Thoracic aorta endothelial cell (primary cell): ENCODE data around the gene SCARB2. TPM values are rescaled to one million over a fixed set of nuclear protein-coding genes. Genes with fewer than 3 reads are reported as not detected.

ENCODE experiments used
- total RNA-seq: library from RNA; depleted of rRNA; stranded (reverse); fragments of >200 nt; gene quantifications from 2 replicates; pipeline ENCODE4 v1.2.3, GENCODE V29; 2012

The SCARB2 gene, protein sequence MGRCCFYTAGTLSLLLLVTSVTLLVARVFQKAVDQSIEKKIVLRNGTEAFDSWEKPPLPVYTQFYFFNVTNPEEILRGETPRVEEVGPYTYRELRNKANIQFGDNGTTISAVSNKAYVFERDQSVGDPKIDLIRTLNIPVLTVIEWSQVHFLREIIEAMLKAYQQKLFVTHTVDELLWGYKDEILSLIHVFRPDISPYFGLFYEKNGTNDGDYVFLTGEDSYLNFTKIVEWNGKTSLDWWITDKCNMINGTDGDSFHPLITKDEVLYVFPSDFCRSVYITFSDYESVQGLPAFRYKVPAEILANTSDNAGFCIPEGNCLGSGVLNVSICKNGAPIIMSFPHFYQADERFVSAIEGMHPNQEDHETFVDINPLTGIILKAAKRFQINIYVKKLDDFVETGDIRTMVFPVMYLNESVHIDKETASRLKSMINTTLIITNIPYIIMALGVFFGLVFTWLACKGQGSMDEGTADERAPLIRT
- total RNA-seq, result 179 and 186 TPM in 2 replicates

DNA sequence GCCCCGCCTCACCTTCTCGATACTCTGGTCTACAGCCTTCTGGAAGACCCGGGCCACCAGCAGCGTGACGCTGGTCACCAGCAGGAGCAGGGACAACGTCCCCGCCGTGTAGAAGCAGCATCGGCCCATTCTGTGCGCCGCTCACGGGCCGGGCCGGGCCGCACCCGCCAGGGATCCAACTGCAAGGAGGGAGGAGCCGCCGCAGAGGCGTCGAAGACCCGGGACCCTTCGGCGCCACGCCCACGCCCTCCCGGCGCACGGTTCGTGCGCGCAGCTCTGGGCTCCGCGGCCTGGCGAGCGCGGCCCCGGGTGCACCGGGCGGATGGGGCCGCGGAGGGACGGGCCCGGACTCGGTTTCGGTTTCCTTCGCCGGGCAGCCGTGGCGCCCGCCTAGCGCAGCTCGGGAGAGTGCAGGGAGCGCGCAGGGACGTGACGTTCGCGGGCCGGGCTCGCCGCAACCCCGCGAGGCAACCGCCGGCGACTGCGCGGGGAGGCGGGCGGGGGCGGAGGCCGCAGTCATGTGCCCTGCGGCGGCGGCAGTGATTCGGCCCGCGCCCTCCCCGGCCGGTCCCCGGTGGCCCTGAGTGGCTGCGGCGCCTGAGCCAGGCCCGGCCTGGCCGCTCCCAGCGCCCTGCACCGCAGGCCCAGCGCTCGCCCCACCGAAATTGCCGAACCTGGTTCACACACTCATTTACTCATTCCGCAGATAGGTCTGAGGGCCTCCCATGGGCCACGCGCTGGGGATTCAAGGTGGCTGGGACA is at the start of gene SCARB2:
SCARB2 (minus strand) TSS at position 410 of the 762 bp plus-strand sequence; CDS start at position 129, 281 bp downstream.

DNA sequence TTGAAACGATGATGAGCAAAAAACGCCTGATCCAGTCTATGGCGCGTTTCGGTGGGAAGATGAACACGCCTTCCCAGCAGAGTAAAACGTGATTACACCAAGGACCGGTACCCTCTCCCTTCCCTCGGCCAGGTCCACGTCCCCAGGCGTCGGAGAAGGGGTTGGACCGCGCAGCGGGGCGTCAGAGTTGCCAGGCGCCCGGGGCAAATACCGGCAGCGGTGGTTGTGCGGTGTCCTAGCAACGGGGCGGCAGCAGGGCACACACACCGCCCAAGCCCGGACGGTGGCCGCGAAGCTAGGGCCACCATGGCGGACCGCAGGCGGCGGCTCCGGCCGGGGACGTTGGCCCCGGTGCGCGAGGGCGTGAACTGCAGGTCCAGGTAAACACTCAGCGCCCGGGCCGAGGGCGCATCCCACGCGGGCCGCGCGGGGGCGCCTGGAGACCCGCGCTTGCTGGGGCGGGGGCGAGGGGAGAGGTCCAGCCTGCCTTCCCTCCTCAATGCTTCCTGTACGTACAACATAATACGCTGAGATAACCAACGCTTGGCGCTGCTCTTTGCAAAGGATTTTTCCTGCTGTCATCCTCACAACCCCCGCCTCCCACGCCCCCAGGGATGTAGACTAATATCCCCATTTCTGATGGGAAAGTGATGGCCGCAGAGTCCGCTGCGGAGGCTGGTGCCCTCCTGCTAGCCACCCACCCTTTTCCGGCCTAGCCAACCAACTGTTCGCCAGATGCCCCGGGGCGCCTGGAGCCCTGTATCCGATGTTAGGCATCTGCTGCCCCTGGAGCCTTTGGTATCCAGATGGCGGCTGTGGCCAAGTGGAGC is 38.0 kb upstream of the SCARB2 start, which contains the start of gene FAM47E:
FAM47E (plus strand) TSS at position 281 of the 830 bp plus-strand sequence; CDS start at position 307, 26 bp downstream.

DNA sequence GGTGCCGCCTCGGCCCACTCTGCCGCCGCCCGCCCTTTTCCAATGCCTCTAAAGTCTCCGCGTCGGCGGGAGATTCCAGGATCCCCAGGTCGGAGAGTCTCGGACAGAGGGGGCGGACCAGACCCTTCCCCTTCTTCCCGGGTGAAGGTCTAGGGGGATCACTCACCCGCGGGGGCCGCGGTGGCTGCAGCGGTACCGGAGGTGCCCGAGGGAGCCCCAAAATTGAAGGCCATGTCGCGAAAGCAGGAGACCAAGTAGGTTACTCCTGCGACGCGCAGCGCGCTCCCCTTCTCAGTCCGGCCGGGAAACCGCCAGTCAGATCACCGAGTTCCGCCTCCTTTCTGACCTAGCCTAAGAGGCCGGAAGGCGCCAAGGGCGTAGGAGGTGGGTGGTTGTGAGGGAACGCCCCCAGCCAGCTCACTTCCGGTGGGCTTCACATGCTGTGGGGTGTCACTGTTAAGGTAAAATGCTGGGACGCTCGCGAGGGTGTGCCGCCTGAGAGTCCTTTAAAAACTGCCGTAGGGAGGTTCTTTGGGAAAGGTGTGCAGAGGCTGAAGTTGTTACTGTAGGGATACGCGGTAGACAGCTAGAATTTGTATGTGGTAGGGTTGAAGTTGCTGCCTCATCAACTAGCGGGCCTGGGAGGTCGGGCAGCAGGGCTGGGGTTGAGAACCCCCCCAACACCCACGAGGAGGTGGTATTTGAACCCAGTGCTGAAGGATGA is 65.3 kb downstream of the SCARB2 start, which contains the start of gene NUP54:
NUP54 (minus strand) TSS at position 256 of the 724 bp plus-strand sequence; CDS start at position 233, 23 bp downstream.

Other genes with a start within 250 kb of the SCARB2 start
- gene SDAD1, start 222.9 kb downstream of the SCARB2 start, total RNA-seq, result 46.4 and 49.3 TPM in 2 replicates
- not detected in 2 replicates for gene CXCL9, start 206.3 kb downstream of the SCARB2 start, total RNA-seq
- not detected in 2 replicates for gene CXCL10, start 190.3 kb downstream of the SCARB2 start, total RNA-seq
- gene CXCL11, start 177.8 kb downstream of the SCARB2 start, total RNA-seq, result 0.66 and 1.1 TPM in 2 replicates
- gene ART3, start 139.1 kb downstream of the SCARB2 start, total RNA-seq, result not detected in 2 replicates
- 65.3 and 84.1 TPM in 2 replicates for gene NUP54, start 65.4 kb downstream of the SCARB2 start, total RNA-seq
- gene FAM47E, start 37.9 kb upstream of the SCARB2 start, total RNA-seq, result 0.13 TPM in 1 of 2 replicates, not detected in the other
- gene STBD1, start 92.9 kb upstream of the SCARB2 start, total RNA-seq, result 1.7 and 2.9 TPM in 2 replicates
- gene CCDC158, start 207.3 kb upstream of the SCARB2 start, total RNA-seq, result not detected in 2 replicates
- gene SHROOM3, start 221.4 kb upstream of the SCARB2 start, total RNA-seq, result 5.1 and 10.2 TPM in 2 replicates